Heart left ventricle (tissue), 16 donors: Measurements from ENCODE around the gene PLEKHM3. TPM values are rescaled to one million over a fixed set of nuclear protein-coding genes. Genes with fewer than 3 reads are reported as not detected.

Experiments
- ATAC-seq, 4 donors: fragments of 200-7000 bp; cut with Tn5 transposase; one replicate each; pipeline ENCODE4 v1.9.1; 2020 to 2022; ENCODE audit warnings: moderate library complexity in 4 of 4, mild to moderate bottlenecking in 3 of 4, moderate number of reproducible peaks in 1 of 4
- DNase-seq, 5 donors: peaks; one replicate each; pipeline ENCODE4 v3.0.0-alpha.2; 2020
- H3K27ac ChIP-seq, 12 donors: fragments of 200-600 bp; sonication (generic) in 4 of 12; one replicate each; pipeline versions ENCODE4 v1.5.0 to v1.8.0; 2016 to 2022; ENCODE audit warnings: mild to moderate bottlenecking in 2 of 12
- H3K27me3 ChIP-seq, 9 donors: fragments of 200-600 bp; sonication (generic) in 2 of 9; one replicate each; pipeline versions ENCODE4 v1.5.1 to v1.8.0; 2016 to 2022; ENCODE audit warnings: mild to moderate bottlenecking in 3 of 9
- H3K36me3 ChIP-seq, 9 donors: fragments of 200-600 bp; sonication (generic) in 2 of 9; one replicate each; pipeline versions ENCODE4 v1.5.0 to v1.8.0; 2018 to 2022; ENCODE audit warnings: mild to moderate bottlenecking in 2 of 9
- H3K4me1 ChIP-seq, 12 donors: fragments of 200-600 bp; sonication (generic) in 4 of 12; one replicate each; pipeline versions ENCODE4 v1.5.0 to v1.8.0; 2016 to 2022; ENCODE audit warnings: mild to moderate bottlenecking in 3 of 12
- H3K4me3 ChIP-seq, 12 donors: fragments of 200-600 bp; sonication (generic) in 4 of 12; one replicate each; pipeline versions ENCODE4 v1.5.0 to v1.8.0; 2017 to 2022; ENCODE audit warnings: mild to moderate bottlenecking in 9 of 12, moderate library complexity in 4 of 12
- H3K9me3 ChIP-seq, 12 donors: fragments of 200-600 bp; sonication (generic) in 4 of 12; one replicate each; pipeline versions ENCODE4 v1.5.0 to v1.8.0; 2016 to 2022; ENCODE audit warnings: mild to moderate bottlenecking in 1 of 12
- POLR2A ChIP-seq, 2 donors: fragments of 450-650 bp; IDR thresholded peaks; one replicate each; pipeline ENCODE4 v1.6.1; 2017; ENCODE audit warnings: antibody characterized with exemption in 2 of 2, mild to moderate bottlenecking in 2 of 2, moderate library complexity in 2 of 2
- WGBS, 4 donors: extraction: QIAGEN DNeasy Blood & Tissue Kit in 2 of 4; methylation state at CpG; one replicate each; pipeline versions ENCODE4 v1.1.5 to v1.1.7; 2013 to 2018; 5-methylcytosine and 5-hydroxymethylcytosine counted together
- intact Hi-C, 10 donors: fragments of 100-400 bp; cut with DNase I; formaldehyde crosslinking; loops; one replicate each; pipeline versions ENCODE4 v1.11.1 to v1.14.2; 2022
- polyA plus RNA-seq, 2 donors: library from polyadenylated mRNA; stranded (reverse); fragments of 200-250 nt; gene quantifications; one replicate each; pipeline ENCODE4 v1.2.3, GENCODE V29; 2013
- total RNA-seq, 9 donors: library from RNA; depleted of rRNA in 2 of 9; stranded (reverse); fragments of >200 nt in 2 of 9; fragmentation: NEBNext Ultra II Directional in 3 of 9; extraction: Animal tissue kit (Norgen Biotek cat#: 25700) in 3 of 9; gene quantifications; one replicate each; pipeline versions ENCODE4 v1.1.0 to v1.2.4, GENCODE V29; 2016 to 2023
- TF ChIP-seq, protein P1 (sequence below), 12 donors: fragments of 200-600 bp; sonication (generic) in 4 of 12; IDR thresholded peaks; one replicate each; pipeline versions ENCODE4 v1.5.0 to v1.8.0; 2018 to 2022; ENCODE audit warnings: antibody characterized with exemption in 12 of 12, mild to moderate bottlenecking in 5 of 12
- donor health status: ischemic (EF 13 %, LVEDD 7.1; RV severe dilation, severe dysfunction).
- donor health status: healthy with polysubstance abuse.
- donor health status: DM: no; HTN: yes; CAD: no.
- donor health status: DM: no; HTN: no; CAD: no.
- donor health status: ischemic (EF 25% LVEDD 6.9; RV normal size, moderate dysfunction).
- donor health status: ischemic (EF 25% LVEDD 5.7; RV mildly dilated, moderate dysfunction).
- donor health status: healthy.
- donor health status: DM: yes; HTN: yes; CAD: no.
- donor health status: ischemic (EF 35%, LVEDD 5.7; RV mildly dilated, moderate dysfunction).
- donor health status: nonischemic (EF 11% LVEDD 7.7; RV severe dilation, severe dysfunction).
- donor health status: DM: yes; HTN: yes; CAD: no.
- donor health status: PGD.
- donor health status: ischemic (EF 29% LVEDD 5.4; RV normal size, mild dysfunction).
- donor health status: nonischemic (EF 23%, LVEDD 6.1; RV moderate dilation, normal function).

Gene PLEKHM3
- total and polyA plus RNA-seq, 11 donors: 5.2 to 28.3 (median 17.0) TPM

- ATAC-seq: no peak
Measured at GRCh38 chr2:207883002-207883780, 142.1 kb downstream of the PLEKHM3 start.

DNA sequence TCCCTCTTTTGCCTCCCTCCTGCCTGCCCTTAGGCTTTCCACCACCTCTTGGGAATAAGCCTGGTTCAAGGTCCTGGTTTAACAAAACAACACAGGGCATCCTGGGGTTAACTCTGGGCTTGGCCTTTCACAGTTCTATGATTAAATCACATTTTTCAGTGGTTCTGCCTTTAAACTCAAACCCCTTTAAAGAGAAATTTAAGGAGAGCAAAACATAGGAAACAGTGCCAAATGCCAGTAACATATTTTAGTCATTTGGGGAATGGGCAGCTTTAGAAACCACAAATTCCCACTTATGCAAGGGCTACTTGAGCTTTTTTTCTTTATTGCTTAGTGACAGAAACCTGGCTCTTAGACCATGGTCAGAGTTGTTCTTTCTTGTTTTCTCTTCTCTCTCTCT, 143.4 kb downstream of the PLEKHM3 start:
- intact Hi-C loops: no loop called here
- H3K9me3 ChIP-seq: no peaks in the 10 kb centered on the region
- ATAC-seq (no peak), DNase-seq (no peak)
- H3K36me3 ChIP-seq: no peaks in the 10 kb centered on the region
- H3K27ac ChIP-seq: no peak overlapping the region
- H3K27me3 ChIP-seq: no peaks in the 10 kb centered on the region
- H3K4me1 ChIP-seq: peaks cover 0 to 14% (median 1%) of the 10 kb centered on the region in 12 donors
- TF ChIP-seq POLR2A (IDR thresholded peaks at IDR 0.05): no peak
- TF ChIP-seq, protein P1, sequence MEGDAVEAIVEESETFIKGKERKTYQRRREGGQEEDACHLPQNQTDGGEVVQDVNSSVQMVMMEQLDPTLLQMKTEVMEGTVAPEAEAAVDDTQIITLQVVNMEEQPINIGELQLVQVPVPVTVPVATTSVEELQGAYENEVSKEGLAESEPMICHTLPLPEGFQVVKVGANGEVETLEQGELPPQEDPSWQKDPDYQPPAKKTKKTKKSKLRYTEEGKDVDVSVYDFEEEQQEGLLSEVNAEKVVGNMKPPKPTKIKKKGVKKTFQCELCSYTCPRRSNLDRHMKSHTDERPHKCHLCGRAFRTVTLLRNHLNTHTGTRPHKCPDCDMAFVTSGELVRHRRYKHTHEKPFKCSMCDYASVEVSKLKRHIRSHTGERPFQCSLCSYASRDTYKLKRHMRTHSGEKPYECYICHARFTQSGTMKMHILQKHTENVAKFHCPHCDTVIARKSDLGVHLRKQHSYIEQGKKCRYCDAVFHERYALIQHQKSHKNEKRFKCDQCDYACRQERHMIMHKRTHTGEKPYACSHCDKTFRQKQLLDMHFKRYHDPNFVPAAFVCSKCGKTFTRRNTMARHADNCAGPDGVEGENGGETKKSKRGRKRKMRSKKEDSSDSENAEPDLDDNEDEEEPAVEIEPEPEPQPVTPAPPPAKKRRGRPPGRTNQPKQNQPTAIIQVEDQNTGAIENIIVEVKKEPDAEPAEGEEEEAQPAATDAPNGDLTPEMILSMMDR (IDR thresholded peaks at IDR 0.05): no peak
- H3K4me3 ChIP-seq: no peak overlapping the region

More at GRCh38 chr2:207883002-207883780, 142.1 kb downstream of the PLEKHM3 start:
- Histone ChIP-seq H3K9me3 (no peaks in the 10 kb centered on the region), H3K27me3 (no peaks in the 10 kb centered on the region), H3K36me3 (no peaks in the 10 kb centered on the region), H3K4me1 (peaks cover 0 to 25% (median 8%) of the 10 kb centered on the region in 12 donors), H3K27ac (no peak overlapping the region), H3K4me3 (no peak overlapping the region)
- DNase-seq: no peak
- no peak for TF ChIP-seq POLR2A (IDR thresholded peaks at IDR 0.05)
- TF ChIP-seq, protein P1 (IDR thresholded peaks at IDR 0.05): no peak
- 96 to 99% (median 98%) methylated on average over 6 of the region's 6 CpGs for WGBS, 4 donors
- intact Hi-C loops: no loop called here

DNA sequence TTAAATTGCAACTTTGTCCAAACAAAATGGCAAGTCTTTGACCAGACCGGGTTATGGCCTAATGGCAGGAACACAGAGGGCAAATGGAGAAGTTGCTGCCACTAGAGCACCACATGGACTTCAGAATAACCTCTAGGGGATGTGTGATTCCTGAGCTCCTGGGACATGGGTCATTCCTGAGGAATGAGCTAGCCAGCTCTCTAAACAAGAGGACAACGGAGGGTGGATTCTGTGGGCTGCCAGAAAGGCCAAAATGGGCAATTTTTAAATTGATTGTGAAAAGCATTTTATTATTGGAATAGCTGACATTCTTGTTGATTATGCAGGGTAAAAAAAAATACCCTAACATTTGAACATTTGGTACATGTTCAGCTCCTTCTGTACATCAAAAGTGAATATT, 145.8 kb downstream of the PLEKHM3 start:
- WGBS, 4 donors: 58 to 78% (median 64%) methylated on average over 2 of the region's 2 CpGs
- no peaks in the 10 kb centered on the region for H3K27me3 ChIP-seq
- intact Hi-C loops: no loop called here
- ATAC-seq: no peak
- H3K4me3 ChIP-seq: no peak overlapping the region
- H3K9me3 ChIP-seq: no peaks in the 10 kb centered on the region
- no peaks in the 10 kb centered on the region for H3K36me3 ChIP-seq
- TF ChIP-seq, protein P1 (IDR thresholded peaks at IDR 0.05): no peak
- TF ChIP-seq POLR2A (IDR thresholded peaks at IDR 0.05): no peak
- H3K27ac ChIP-seq: no peak overlapping the region
- DNase-seq: no peak
- H3K4me1 ChIP-seq: peaks cover 0 to 9% (median 0%) of the 10 kb centered on the region in 12 donors

GRCh38 chr2:207876842-207877535, 148.3 kb downstream of the PLEKHM3 start:
- Histone ChIP-seq H3K4me3 (no peak overlapping the region), H3K27ac (no peak overlapping the region), H3K27me3 (no peaks in the 10 kb centered on the region), H3K36me3 (no peaks in the 10 kb centered on the region), H3K9me3 (no peaks in the 10 kb centered on the region), H3K4me1 (peaks cover 0 to 19% (median 0%) of the 10 kb centered on the region in 12 donors)
- no peak for ATAC-seq
- WGBS, 4 donors: 87 to 89% (median 88%) methylated on average over 4 of the region's 4 CpGs
- TF ChIP-seq POLR2A (IDR thresholded peaks at IDR 0.05): no peak
- TF ChIP-seq, protein P1 (IDR thresholded peaks at IDR 0.05): no peak
- no peak for DNase-seq
- intact Hi-C loops: no loop called here
